B cell (primary cell): ENCODE measurements around the gene SLC7A6. TPM values are rescaled to one million over a fixed set of nuclear protein-coding genes. Genes with fewer than 3 reads are reported as not detected.
A peak's percentile ranks its signal among the peaks of the same experiment; 100 is the strongest.

Experiments
- ATAC-seq: fragments of 200-7000 bp; cut with Tn5 transposase; one replicate; pipeline ENCODE4 v1.10.0; 2021; ENCODE audit warnings: low read depth, mild to moderate bottlenecking, moderate number of reproducible peaks, moderate library complexity
- CTCF ChIA-PET: fragments of 350-600 bp; sonication (Branson Sonifier 250); formaldehyde crosslinking; loops from one replicate; lab custom pipeline; 2021; ENCODE audit warnings: antibody characterized with exemption, inconsistent platforms; lab: Charles Lee
- POLR2A ChIA-PET: fragments of 350-600 bp; sonication (Branson Sonifier 250); formaldehyde crosslinking; loops from one replicate; lab custom pipeline; 2021; ENCODE audit warnings: antibody characterized with exemption; lab: Charles Lee
- DNase-seq: peaks from one replicate; pipeline ENCODE4 v3.0.0; 2013
- H2AFZ ChIP-seq: 2 replicates; pipeline ENCODE4 v1.6.1; 2012; ENCODE audit warnings: mild to moderate bottlenecking, low read depth, low read length; ENCODE audit not compliant: insufficient read depth, poor library complexity, severe bottlenecking
- H3K27ac ChIP-seq, 2 donors: 1 replicate in 1 of 2; 2 replicates in 1 of 2; pipeline ENCODE4 v1.5.1; 2012 to 2013; ENCODE audit warnings: low read length in 2 of 2, mild to moderate bottlenecking in 2 of 2, moderate library complexity in 1 of 2
- H3K27me3 ChIP-seq, 4 experiments: fragments of 200-600 bp in 1 of 4; sonication (generic) in 1 of 4; replicated peaks in 1 of 4; 1 replicate in 2 of 4; 2 replicates in 2 of 4; pipeline versions ENCODE4 v1.6.1 to v1.7.0; 2013 to 2016; ENCODE audit warnings: low read length in 3 of 4, mild to moderate bottlenecking in 2 of 4, mixed read lengths in 1 of 4, moderate library complexity in 1 of 4; ENCODE audit not compliant: insufficient read depth in 4 of 4, control insufficient read depth in 3 of 4; ENCODE audit errors: control extremely low read depth in 1 of 4
- H3K36me3 ChIP-seq, 2 experiments: replicated peaks in 1 of 2; 1 replicate in 1 of 2; 2 replicates in 1 of 2; pipeline versions ENCODE4 v1.6.1 to v1.7.1; 2013; ENCODE audit warnings: low read length in 1 of 2; ENCODE audit not compliant: insufficient read depth in 2 of 2, control insufficient read depth in 1 of 2; ENCODE audit errors: control extremely low read depth in 1 of 2, extremely low read depth in 1 of 2
- H3K4me1 ChIP-seq, 2 donors: fragments of 200-600 bp in 1 of 2; sonication (generic) in 1 of 2; 1 replicate in 1 of 2; 2 replicates in 1 of 2; pipeline versions ENCODE4 v1.5.1 to v1.6.1; 2013 to 2017; ENCODE audit warnings: low read length in 2 of 2; ENCODE audit not compliant: control insufficient read depth in 2 of 2, insufficient read depth in 2 of 2
- H3K4me2 ChIP-seq: replicated peaks from 2 replicates; pipeline ENCODE3; 2012; ENCODE audit warnings: mild to moderate bottlenecking, low read depth, low read length; ENCODE audit not compliant: poor library complexity, severe bottlenecking
- H3K4me3 ChIP-seq, 5 experiments: fragments of 200-600 bp in 1 of 5; sonication (generic) in 1 of 5; 1 replicate in 3 of 5; 2 replicates in 2 of 5; pipeline versions ENCODE4 v1.5.1 to v1.7.0; 2011 to 2016; ENCODE audit warnings: low read length in 4 of 5, mild to moderate bottlenecking in 4 of 5, low read depth in 2 of 5, control low read depth in 1 of 5, moderate library complexity in 1 of 5; ENCODE audit not compliant: insufficient read depth in 1 of 5; ENCODE audit errors: control extremely low read depth in 1 of 5, extremely low read depth in 1 of 5
- H3K79me2 ChIP-seq: fragments of 200-600 bp; sonication (generic); one replicate; pipeline ENCODE4 v1.6.0; 2016; ENCODE audit warnings: low read length; ENCODE audit not compliant: control insufficient read depth, insufficient read depth
- H3K9ac ChIP-seq: fragments of 200-600 bp; sonication (generic); 2 replicates; pipeline ENCODE4 v1.6.1; 2017; ENCODE audit warnings: mild to moderate bottlenecking, low read length, moderate library complexity
- H3K9me3 ChIP-seq, 3 donors: one replicate each; pipeline versions ENCODE4 v1.6.1 to v1.7.1; 2013; ENCODE audit warnings: low read length in 2 of 3; ENCODE audit not compliant: control insufficient read depth in 2 of 3, insufficient read depth in 1 of 3; ENCODE audit errors: control extremely low read depth in 1 of 3
- H4K20me1 ChIP-seq: 2 replicates; pipeline ENCODE4 v1.6.0; 2012; ENCODE audit warnings: mild to moderate bottlenecking, low read length; ENCODE audit not compliant: insufficient read depth, control insufficient read depth, poor library complexity, severe bottlenecking
- H3K27ac Mint-ChIP-seq: one replicate; pipeline ENCODE4 v1.8.0; 2021; ENCODE audit warnings: mixed read lengths
- H3K27me3 Mint-ChIP-seq: one replicate; pipeline ENCODE4 v1.8.0; 2021; ENCODE audit warnings: mixed read lengths
- H3K4me1 Mint-ChIP-seq: one replicate; pipeline ENCODE4 v1.8.0; 2021; ENCODE audit warnings: mixed read lengths
- H3K4me3 Mint-ChIP-seq: one replicate; pipeline ENCODE4 v1.8.0; 2021; ENCODE audit warnings: mixed read lengths
- H3K9me3 Mint-ChIP-seq: one replicate; pipeline ENCODE4 v1.8.0; 2022; ENCODE audit warnings: mixed read lengths; ENCODE audit not compliant: insufficient read depth
- CTCF ChIP-seq: fragments of 200-600 bp; IDR thresholded peaks from one replicate; pipeline ENCODE4 v1.8.0; 2022; ENCODE audit warnings: antibody characterized with exemption, mild to moderate bottlenecking
- EZH2 ChIP-seq: IDR thresholded peaks from 2 replicates; pipeline ENCODE4 v1.6.1; 2012; ENCODE audit warnings: borderline replicate concordance, low read depth, mild to moderate bottlenecking, moderate library complexity, low read length; ENCODE audit not compliant: insufficient read depth, poor library complexity, severe bottlenecking
- WGBS: methylation state at CpG from one replicate; pipeline ENCODE4 v1.1.5; 2013; ENCODE audit warnings: missing lambda C conversion rate; ENCODE audit not compliant: insufficient coverage; 5-methylcytosine and 5-hydroxymethylcytosine counted together
- intact Hi-C: fragments of 100-400 bp; cut with micrococcal nuclease; formaldehyde crosslinking; loops from one replicate; pipeline ENCODE4 v1.10.0; 2022
- polyA plus RNA-seq: library from polyadenylated mRNA; depleted of rRNA; stranded (reverse); fragments of >200 nt; gene quantifications from 2 replicates; pipeline ENCODE4 v1.2.3, GENCODE V29; 2012
- total RNA-seq, 2 donors: library from RNA; stranded (reverse); fragments of 120-200 nt in 1 of 2; gene quantifications; 1 replicate in 1 of 2; 2 replicates in 1 of 2; pipeline versions ENCODE4 v1.2.3 to v1.2.4, GENCODE V29; 2013 to 2022

Gene SLC7A6
- total and polyA plus RNA-seq, 2 donors (not counting 1 experiment from before 2014, with no cell fraction given): 73.8 to 85.1 TPM

- Histone ChIP-seq H3K79me2 (peaks cover 86% of the 10 kb centered on the region), H3K9me3 (no peaks in the 10 kb centered on the region), H3K27me3 (no peaks in the 10 kb centered on the region), H3K27ac (peak overlapping the region in 1 of 2 donors; percentile 1), H3K4me1 (peaks cover 43 to 54% of the 10 kb centered on the region in 2 donors), H3K36me3 (peaks cover 9 to 43% of the 10 kb centered on the region in 2 experiments), H3K9ac (no peak overlapping the region), H3K4me2 (peak overlapping the region; percentile 62), H4K20me1 (peaks cover 35% of the 10 kb centered on the region), H3K4me3 (no peak overlapping the region), H2AFZ (no peak overlapping the region)
- ChIA-PET CTCF (interaction anchor here (0.8 to 3.6 kb wide), 7 partner anchors 8 to 54 kb away, joined by 3 to 20 read pairs (median 5); partner anchors contain the start of gene SLC7A6), POLR2A (interaction anchor here (0.5 to 1.0 kb wide), 2 partner anchors 10 to 36 kb away, joined by 4 to 5 read pairs; partner anchors contain the start of genes PRMT7 and SLC7A6OS)
- Mint-ChIP-seq H3K27me3 (no peaks in the 10 kb centered on the region), H3K27ac (peak overlapping the region; percentile 71), H3K9me3 (no peaks in the 10 kb centered on the region), H3K4me1 (peaks cover 57% of the 10 kb centered on the region), H3K4me3 (peak overlapping the region; percentile 19)
- intact Hi-C loops: no loop called here
- 91% methylated on average over 3 of the region's 4 CpGs for WGBS
- DNase-seq (no peak), ATAC-seq (no peak)
- TF ChIP-seq CTCF: no peak
Observed at GRCh38 chr16:68274441-68274840, 10.1 kb downstream of the SLC7A6 start.

GRCh38 chr16:68275611-68276191, 11.4 kb downstream of the SLC7A6 start:
- peaks cover 86% of the 10 kb centered on the region for H3K79me2 ChIP-seq
- peaks cover 9 to 40% of the 10 kb centered on the region in 2 experiments for H3K36me3 ChIP-seq
- Mint-ChIP-seq H3K4me3 (peak overlapping the region; percentile 64), H3K27ac (peak overlapping the region; percentile 94), H3K9me3 (no peaks in the 10 kb centered on the region), H3K4me1 (peaks cover 55% of the 10 kb centered on the region), H3K27me3 (no peaks in the 10 kb centered on the region)
- peak overlapping the region; percentile 62 for H3K4me2 ChIP-seq
- no peaks in the 10 kb centered on the region for H3K9me3 ChIP-seq
- ChIA-PET POLR2A (no interaction called here), CTCF (interaction anchor here (0.6 to 3.6 kb wide), 7 partner anchors 10 to 53 kb away, joined by 3 to 20 read pairs (median 5); partner anchors contain the start of genes PRMT7, SLC7A6 and SLC7A6OS)
- DNase-seq (peak; percentile 65), ATAC-seq (peak; percentile 67)
- peaks cover 35% of the 10 kb centered on the region for H4K20me1 ChIP-seq
- peak overlapping the region; percentile 47 for H3K9ac ChIP-seq
- intact Hi-C loops: loop anchor here (1.0 kb wide), 1 partner anchor 14 kb away; no protein-coding TSS in a partner anchor
- TF ChIP-seq CTCF: no peak
- no peak for TF ChIP-seq EZH2
- peak overlapping the region; percentile 46 to 79 for H3K27ac ChIP-seq
- H3K27me3 ChIP-seq: no peaks in the 10 kb centered on the region
- WGBS: 15% methylated on average over 3 of the region's 4 CpGs
- H3K4me1 ChIP-seq: peaks cover 43 to 61% of the 10 kb centered on the region in 2 donors
- peak overlapping the region in 2 of 5 experiments; percentile 24 to 40 for H3K4me3 ChIP-seq
- peak overlapping the region; percentile 28 for H2AFZ ChIP-seq
